ENCODE results near the gene ZNF346. TPM values are rescaled to one million over a fixed set of nuclear protein-coding genes. Genes with fewer than 3 reads are reported as not detected.

Gene ZNF346
- total RNA-seq, 1 donor from 2014 or later, result 8.5 TPM

DNA sequence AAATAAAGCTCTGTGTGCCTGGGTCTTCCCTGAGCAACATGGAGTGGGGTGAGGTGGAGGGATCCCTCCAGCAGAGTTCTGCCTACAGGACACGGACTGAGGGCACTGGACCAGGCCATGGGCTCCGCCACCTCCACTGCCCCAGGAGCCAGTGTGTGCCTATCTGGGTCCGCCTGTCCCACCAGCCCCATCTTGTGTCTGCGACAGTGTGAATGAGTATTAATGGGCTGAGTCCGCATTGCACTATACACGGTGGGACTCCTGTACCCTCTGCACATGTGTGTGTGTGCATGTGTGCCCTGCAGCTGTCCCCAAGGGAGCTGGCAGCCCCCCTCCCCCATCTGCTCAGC is 75.6 kb downstream of the ZNF346 start:
- peaks cover 33% of the 10 kb centered on the region for H3K4me1 ChIP-seq
- H3K9me3 ChIP-seq (replicated peaks), result no peaks in the 10 kb centered on the region
- DNase-seq, result no peak
- TF ChIP-seq, protein P1, sequence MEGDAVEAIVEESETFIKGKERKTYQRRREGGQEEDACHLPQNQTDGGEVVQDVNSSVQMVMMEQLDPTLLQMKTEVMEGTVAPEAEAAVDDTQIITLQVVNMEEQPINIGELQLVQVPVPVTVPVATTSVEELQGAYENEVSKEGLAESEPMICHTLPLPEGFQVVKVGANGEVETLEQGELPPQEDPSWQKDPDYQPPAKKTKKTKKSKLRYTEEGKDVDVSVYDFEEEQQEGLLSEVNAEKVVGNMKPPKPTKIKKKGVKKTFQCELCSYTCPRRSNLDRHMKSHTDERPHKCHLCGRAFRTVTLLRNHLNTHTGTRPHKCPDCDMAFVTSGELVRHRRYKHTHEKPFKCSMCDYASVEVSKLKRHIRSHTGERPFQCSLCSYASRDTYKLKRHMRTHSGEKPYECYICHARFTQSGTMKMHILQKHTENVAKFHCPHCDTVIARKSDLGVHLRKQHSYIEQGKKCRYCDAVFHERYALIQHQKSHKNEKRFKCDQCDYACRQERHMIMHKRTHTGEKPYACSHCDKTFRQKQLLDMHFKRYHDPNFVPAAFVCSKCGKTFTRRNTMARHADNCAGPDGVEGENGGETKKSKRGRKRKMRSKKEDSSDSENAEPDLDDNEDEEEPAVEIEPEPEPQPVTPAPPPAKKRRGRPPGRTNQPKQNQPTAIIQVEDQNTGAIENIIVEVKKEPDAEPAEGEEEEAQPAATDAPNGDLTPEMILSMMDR (IDR thresholded peaks at IDR 0.05; ENCODE audit: borderline replicate concordance), result no peak
- intact Hi-C loops (cut with micrococcal nuclease), result no loop called here
- no peaks in the 10 kb centered on the region for H3K36me3 ChIP-seq
- H3K4me3 ChIP-seq, result no peak overlapping the region
- H3K27ac ChIP-seq (replicated peaks), result no peak overlapping the region
- peaks cover 29% of the 10 kb centered on the region for H3K27me3 ChIP-seq (ENCODE audit: low read depth)

DNA sequence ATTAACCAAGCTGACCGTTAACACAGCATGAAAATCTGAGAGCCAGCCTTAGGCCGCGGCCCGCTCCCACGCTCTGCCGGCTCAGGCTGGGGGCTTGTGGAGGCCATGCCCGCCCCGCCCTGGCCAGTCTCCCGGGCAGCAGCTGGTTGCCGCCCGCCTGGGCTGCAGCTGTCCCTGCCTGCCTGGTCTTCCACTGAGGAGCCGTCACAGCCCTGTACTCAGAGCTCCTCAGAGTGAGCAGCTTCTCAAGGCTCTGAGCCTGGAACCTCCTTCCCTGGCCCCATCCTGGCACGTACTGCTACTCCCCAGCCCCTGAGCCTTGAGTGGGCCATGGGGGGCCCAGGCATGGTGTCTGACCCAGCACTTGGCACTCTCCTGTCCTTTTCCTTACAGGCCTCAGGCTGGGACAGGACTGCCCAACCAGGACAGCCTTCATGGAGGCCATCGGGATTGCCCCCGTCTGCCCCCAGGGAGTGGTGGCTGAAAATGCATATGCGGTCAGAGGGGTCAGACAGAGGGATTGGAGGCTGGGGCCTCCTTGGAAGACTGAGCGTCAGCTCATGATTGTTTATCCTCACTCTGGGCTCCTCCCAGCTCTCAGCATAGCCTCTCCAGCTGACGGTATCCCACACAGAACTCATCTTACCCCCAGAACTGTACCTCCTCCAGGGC is 76.1 kb downstream of the ZNF346 start:
- H3K4me3 ChIP-seq, result no peak overlapping the region
- H3K36me3 ChIP-seq, result no peaks in the 10 kb centered on the region
- intact Hi-C loops (cut with micrococcal nuclease), result no loop called here
- peaks cover 34% of the 10 kb centered on the region for H3K27me3 ChIP-seq (ENCODE audit: low read depth)
- no peaks in the 10 kb centered on the region for H3K9me3 ChIP-seq (replicated peaks)
- no peak overlapping the region for H3K27ac ChIP-seq (replicated peaks)
- TF ChIP-seq, protein P1 (IDR thresholded peaks at IDR 0.05; ENCODE audit: borderline replicate concordance), result no peak
- peaks cover 33% of the 10 kb centered on the region for H3K4me1 ChIP-seq
- peak; percentile 54 for DNase-seq

DNA sequence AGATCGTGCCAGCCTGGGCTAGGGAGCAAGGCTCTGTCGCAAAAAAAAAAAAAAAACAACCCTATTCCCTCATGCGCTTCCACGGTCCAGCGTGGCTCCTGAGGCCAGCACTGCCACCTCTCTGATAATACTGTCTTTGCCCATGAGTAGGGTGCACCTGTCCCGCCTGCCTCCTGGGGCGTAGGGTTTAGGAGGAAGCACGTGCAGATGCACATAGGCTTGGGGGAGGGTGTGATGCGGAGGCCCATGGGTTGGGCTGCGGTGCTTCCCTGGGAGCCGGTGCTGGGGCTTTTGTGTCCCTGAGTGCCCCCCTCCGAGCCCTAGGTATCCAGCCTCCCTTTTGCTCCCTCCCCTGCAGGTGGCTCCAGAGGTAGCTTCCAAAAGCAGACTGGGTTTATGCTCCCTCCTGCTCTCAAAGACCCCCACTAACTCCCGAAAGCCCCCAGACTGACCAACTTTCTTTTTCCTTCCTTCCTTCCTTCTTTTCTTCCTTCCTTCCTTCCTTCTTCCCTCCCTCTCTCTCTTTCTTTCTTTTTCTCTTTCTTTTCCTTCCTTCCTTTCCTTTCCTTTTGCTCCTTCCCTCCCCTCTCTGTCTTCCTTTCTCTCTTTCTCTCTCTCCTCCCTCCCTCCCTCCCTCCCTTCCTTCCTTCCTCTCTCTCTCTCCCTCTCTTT is 77.1 kb downstream of the ZNF346 start:
- no peak overlapping the region for H3K27ac ChIP-seq (replicated peaks)
- TF ChIP-seq, protein P1 (IDR thresholded peaks at IDR 0.05; ENCODE audit: borderline replicate concordance), result no peak
- no peak for DNase-seq

DNA sequence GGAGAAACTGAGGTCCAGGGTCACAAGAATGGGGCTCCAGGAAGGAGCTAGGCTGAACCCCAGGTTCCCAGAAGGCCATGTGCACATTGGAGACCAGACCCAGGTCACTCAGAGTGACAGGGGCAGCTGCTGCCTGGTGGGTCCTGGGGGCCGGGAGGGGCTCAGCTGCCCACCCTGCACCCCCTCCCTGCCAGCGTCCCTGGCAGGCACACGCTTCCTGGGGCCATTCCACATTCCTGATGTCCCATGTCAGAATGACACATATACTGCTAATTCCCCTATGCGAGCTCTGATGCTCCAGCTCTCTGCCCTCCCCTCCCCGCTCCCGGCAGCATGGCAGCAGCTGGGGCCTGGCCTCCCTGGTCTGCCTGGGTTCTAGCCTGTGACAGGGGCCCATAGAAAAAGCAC is 78.2 kb downstream of the ZNF346 start:
- no peak for DNase-seq
- Histone ChIP-seq H3K27ac (replicated peaks) (no peak overlapping the region), H3K4me3 (no peak overlapping the region), H3K27me3 (ENCODE audit: low read depth) (peaks cover 55% of the 10 kb centered on the region), H3K36me3 (no peaks in the 10 kb centered on the region), H3K9me3 (replicated peaks) (no peaks in the 10 kb centered on the region), H3K4me1 (peaks cover 11% of the 10 kb centered on the region)
- TF ChIP-seq, protein P1 (IDR thresholded peaks at IDR 0.05; ENCODE audit: borderline replicate concordance), result no peak
- intact Hi-C loops (cut with micrococcal nuclease), result no loop called here

More for the DNA sequence above, 77.1 kb downstream of the ZNF346 start:
- Histone ChIP-seq H3K4me1 (peaks cover 23% of the 10 kb centered on the region), H3K36me3 (no peaks in the 10 kb centered on the region), H3K9me3 (replicated peaks) (no peaks in the 10 kb centered on the region), H3K4me3 (no peak overlapping the region), H3K27me3 (ENCODE audit: low read depth) (peaks cover 43% of the 10 kb centered on the region)
- intact Hi-C loops (cut with micrococcal nuclease), result no loop called here

DNA sequence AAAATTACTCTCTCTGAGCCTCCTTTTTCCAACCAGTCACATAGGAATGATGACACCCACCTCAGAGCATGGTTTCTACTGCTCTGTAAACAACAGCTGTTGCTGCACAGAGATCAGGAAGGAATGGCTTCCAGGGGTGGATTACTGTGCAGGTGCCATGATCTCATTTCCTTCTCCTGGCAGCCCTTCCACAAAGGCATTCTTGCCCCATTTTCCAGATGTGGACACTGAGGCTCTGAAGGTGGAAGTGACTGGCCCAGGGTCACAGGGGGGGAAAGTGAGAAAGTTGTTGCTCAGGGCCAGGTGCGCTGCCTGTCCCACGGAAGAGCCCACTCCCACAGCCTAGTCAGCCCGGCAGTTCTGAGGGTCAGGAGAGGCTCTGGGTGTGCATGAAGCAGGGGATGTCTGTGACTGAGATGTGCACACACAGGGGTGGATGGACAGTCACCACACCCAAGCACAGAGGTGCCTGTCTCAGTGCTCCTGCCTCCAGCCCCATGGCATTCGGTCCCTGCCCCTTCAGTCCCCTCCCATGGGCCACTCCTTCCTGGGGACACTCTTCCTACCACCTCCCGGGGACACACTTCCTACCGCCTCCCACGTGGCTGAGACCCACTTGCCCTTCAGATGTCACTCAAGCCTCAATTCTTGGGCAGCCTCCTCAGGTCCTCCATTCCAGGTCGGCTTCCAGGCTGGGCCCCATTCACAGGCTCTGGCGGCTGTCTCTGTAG is 81.2 kb downstream of the ZNF346 start:
- intact Hi-C loops (cut with micrococcal nuclease), result no loop called here
- no peak for DNase-seq
- peaks cover 61% of the 10 kb centered on the region for H3K27me3 ChIP-seq (ENCODE audit: low read depth)
- H3K9me3 ChIP-seq (replicated peaks), result no peaks in the 10 kb centered on the region
- H3K4me3 ChIP-seq, result no peak overlapping the region
- no peaks in the 10 kb centered on the region for H3K36me3 ChIP-seq
- H3K27ac ChIP-seq (replicated peaks), result no peak overlapping the region
- H3K4me1 ChIP-seq, result peaks cover 1% of the 10 kb centered on the region
- TF ChIP-seq, protein P1 (IDR thresholded peaks at IDR 0.05; ENCODE audit: borderline replicate concordance), result no peak

All from left ventricle myocardium inferior (tissue), 1 donor.